Smooth muscle cell of the brain vasculature (primary cell): ENCODE data around the gene SMIM35.
"Not testable (repeated sequence)": the region's sequence is repeated elsewhere in the genome, so short reads cannot be mapped to it uniquely, and the experiment has no call there.

Experiments used
- DNase-seq: peaks from one replicate; pipeline ENCODE4 v3.0.0-alpha.2; 2012; ENCODE audit warnings: low read depth, low spot score

The SMIM35 gene

GRCh38 chr11:117985953-117986887, 100.5 kb downstream of the SMIM35 start, which contains the start of gene IL10RA:
IL10RA (plus strand) TSS chr11:117986394; CDS start chr11:117986468, 74 bp downstream.
- no peak for DNase-seq

GRCh38 chr11:117984476-117984875, 102.3 kb downstream of the SMIM35 start:
- no peak for DNase-seq

GRCh38 chr11:117983163-117983475, 103.6 kb downstream of the SMIM35 start:
- DNase-seq: no peak

- DNase-seq: no peak
Observed at GRCh38 chr11:117980720-117981119, 106.0 kb downstream of the SMIM35 start.

GRCh38 chr11:117980280-117980679, 106.5 kb downstream of the SMIM35 start:
- no peak for DNase-seq

- DNase-seq: no peak
Observed at GRCh38 chr11:117979481-117980211, 107.1 kb downstream of the SMIM35 start.

GRCh38 chr11:117978991-117979390, 107.8 kb downstream of the SMIM35 start:
- no peak for DNase-seq

GRCh38 chr11:117978291-117978910, 108.4 kb downstream of the SMIM35 start:
- DNase-seq: not testable (repeated sequence)

GRCh38 chr11:117977612-117978264, 109.0 kb downstream of the SMIM35 start:
- not testable (repeated sequence) for DNase-seq

- no peak for DNase-seq
Observed at GRCh38 chr11:117977029-117977428, 109.7 kb downstream of the SMIM35 start.

- no peak for DNase-seq
Observed at GRCh38 chr11:117976445-117976844, 110.3 kb downstream of the SMIM35 start.

GRCh38 chr11:117973503-117973860, 113.3 kb downstream of the SMIM35 start:
- DNase-seq: no peak

GRCh38 chr11:117972629-117973502, 113.9 kb downstream of the SMIM35 start:
- DNase-seq: no peak

GRCh38 chr11:117972044-117972443, 114.7 kb downstream of the SMIM35 start:
- no peak for DNase-seq

GRCh38 chr11:117970400-117971024, 116.3 kb downstream of the SMIM35 start:
- no peak for DNase-seq

GRCh38 chr11:117969160-117969991, 117.4 kb downstream of the SMIM35 start:
- DNase-seq: no peak

GRCh38 chr11:117966908-117967307, 119.9 kb downstream of the SMIM35 start:
- DNase-seq: no peak

GRCh38 chr11:117962826-117963225, 123.9 kb downstream of the SMIM35 start:
- DNase-seq: no peak

- DNase-seq: no peak
Observed at GRCh38 chr11:117961896-117962295, 124.9 kb downstream of the SMIM35 start.
